GM21526 (cell line): ENCODE measurements around the gene MAP3K4.
A peak's percentile ranks its signal among the peaks of the same experiment; 100 is the strongest.

ENCODE experiments used
- ATAC-seq: cut with Tn5 transposase; IDR thresholded peaks from one replicate; pipeline ENCODE4 v1.9.1; 2021; ENCODE audit warnings: moderate library complexity; ENCODE audit not compliant: unreplicated experiment, low FRiP score

The MAP3K4 gene

DNA sequence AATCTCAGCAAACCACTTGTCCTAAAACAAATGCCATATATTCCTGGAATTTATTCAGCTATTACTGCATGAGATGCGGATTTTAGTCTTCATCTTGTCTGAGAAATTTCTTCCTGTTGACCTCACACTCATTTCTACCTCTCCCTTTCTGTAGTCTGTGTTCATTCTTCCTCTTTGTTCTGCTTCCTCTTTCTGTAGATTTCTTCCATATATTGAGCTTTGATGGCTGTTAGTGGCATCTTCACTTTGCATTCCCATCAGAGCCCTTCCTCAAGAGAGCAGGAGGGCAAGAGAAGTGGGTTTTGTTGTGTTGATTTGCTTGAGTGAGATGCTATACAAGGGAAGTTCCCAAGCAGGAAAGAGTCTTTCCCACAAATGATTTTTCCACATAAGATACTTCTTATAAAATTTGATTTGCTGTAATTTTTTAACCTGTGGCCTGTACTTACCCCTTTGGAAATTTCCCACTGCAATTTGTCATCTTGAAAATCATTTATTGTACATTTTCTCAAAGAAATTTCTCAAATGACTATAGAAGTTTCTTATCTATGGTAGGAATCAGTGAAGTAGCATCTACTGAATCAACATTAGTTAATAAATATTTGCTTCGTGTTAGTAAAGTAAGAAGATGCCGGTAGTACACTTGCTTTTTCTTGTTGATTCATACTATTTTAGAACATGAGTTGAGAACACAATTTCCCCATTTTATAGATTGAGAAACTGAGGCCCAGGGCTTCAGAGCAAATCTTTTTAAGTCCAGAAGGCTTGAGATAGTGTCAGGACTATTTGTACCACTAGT, 43.8 kb downstream of the MAP3K4 start:
- ATAC-seq: peak; percentile 38

DNA sequence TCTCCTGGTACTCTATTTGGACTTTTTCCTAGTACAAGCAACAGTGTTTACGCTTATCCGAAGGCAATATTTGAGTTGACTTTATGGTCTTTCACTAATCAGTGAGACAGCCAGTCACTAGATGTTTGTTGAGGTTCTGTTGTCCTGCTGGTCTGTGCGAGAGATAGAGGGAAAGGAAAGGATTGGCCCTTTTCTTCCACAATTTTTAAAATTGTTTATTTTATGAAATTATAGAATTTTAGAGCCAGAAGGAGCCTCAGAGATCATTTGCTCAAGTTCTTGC, 44.4 kb downstream of the MAP3K4 start:
- ATAC-seq: no peak

DNA sequence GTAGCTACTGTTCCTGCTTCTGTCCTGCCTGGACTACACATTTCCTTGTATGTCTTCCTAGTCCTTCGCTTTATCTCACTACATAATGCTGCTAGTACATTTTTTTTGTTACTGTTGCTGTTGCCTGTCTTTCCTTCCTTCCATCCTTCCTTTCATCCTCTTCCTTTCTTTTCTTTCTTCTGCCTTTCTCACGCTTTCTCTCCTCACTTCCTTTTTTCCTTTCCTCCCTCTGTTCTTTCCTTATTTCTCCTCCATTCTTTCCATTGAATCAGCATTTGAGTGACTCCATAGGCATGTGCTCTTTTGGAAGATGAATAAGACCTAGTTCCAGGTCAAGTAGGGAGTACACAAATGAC, 46.3 kb downstream of the MAP3K4 start:
- no peak for ATAC-seq

DNA sequence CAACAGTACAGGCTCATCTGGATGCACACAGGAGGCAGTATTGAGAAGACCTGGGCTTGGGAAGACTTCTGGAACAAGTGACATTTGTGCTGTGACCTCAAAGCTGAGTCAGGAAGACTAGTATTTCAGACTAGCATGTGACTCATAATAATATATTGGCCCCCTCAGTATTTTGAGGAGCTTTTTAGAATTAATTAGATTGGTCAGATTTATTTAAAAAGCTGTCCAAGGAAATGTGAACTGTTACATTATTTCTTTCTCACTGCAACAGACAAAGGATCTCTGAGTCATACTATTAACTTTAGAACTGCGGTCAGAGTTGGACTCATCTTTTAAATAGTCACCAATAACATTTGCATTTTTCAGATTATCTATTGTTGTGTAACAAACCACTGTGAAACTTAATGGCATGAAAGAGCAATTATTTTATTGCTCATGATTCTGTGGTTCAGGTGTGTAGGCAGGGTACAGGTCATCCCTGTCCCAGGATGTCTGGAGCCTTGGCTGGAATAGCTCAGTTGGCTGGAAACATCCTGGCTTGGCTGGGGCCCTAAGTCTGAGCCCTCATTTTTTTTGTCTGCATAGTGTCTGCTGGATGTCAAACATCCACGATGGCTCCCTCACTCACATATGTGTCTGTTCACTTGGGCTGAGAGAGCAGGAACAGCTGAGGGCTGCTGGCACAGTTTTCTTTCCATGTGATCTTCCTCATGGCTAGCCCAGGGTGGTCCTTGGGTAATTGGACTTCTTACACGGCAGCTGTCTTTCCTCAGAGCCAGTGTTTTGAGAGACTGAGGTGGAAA, 46.9 kb downstream of the MAP3K4 start:
- ATAC-seq: peak; percentile 71

DNA sequence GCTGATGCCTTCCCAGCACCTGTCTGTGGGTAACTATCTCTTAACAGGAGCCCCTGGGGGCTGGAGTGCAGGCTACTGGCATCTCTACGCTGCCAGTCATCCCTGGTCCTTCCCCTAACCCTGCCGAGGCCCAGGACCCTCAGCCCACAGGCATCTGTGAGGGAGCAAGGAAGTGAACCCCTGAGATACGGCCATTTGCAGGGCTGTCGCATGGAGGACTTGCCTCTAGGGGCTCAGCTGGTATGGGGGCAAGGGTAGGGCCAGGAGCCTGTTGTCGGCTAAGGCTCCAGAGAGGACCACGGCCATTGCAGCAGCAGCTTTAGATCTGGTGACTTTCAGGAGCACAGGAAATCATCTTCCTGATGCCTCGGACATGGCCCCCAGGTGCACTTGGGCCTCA, 49.7 kb downstream of the MAP3K4 start:
- no peak for ATAC-seq

DNA sequence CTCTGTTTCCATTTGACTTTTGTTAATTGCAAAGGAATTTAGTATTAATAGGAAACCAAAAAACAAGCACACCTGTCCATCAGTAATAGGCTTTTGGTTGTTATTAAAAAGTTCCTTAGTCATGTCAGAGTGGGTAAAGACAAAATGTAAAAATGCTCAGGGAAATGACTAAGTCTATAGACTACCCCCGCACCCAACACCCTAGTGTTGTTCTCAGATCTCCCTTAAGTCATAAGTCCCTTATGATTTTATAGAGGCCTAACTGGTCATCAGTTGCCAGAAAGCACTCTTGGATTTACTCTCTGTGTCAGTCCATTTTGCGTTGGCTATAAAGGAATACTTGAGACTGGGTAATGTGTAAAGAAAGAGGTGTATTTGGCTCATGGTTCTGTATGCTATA, 52.8 kb downstream of the MAP3K4 start:
- no peak for ATAC-seq

DNA sequence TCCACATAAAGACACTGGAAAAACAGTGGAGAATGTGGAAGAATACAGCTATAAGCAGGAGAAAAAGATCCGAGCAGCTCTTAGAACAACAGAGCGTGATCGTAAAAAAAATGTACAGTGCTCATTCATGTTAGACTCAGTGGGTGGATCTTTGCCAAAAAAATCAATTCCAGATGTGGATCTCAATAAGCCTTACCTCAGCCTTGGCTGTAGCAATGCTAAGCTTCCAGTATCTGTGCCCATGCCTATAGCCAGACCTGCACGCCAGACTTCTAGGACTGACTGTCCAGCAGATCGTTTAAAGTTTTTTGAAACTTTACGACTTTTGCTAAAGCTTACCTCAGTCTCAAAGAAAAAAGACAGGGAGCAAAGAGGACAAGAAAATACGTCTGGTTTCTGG, 57.1 kb downstream of the MAP3K4 start:
- ATAC-seq: no peak

DNA sequence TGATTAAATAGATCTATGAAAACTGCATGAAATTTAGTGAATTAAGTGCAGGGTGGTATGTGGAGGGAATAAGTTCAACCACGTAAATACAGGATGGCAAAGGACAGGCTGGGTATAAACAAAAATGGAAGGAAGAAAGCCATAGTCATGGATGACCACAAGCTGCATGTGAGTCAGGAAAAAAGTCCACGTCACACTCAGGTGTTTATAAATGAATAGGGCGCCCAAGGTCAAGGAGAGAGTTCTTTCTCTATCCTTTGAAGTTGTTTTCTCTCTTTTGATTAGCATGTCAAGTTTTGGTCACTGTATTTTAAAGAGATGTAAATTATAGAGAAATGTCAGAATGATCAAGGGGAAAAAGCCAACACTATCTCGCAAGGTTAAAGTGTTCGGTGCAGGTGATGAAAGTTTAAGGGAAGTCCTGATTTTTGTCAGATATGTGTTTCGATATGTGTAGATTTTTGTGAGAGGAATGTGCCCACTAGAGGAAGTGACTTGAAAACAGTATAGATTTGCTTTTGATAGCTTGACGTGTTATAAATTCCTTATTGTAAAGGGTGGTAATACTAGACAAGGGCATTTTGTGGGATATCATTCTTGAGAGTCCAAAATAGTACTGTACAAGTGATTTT, 58.7 kb downstream of the MAP3K4 start:
- ATAC-seq: no peak

DNA sequence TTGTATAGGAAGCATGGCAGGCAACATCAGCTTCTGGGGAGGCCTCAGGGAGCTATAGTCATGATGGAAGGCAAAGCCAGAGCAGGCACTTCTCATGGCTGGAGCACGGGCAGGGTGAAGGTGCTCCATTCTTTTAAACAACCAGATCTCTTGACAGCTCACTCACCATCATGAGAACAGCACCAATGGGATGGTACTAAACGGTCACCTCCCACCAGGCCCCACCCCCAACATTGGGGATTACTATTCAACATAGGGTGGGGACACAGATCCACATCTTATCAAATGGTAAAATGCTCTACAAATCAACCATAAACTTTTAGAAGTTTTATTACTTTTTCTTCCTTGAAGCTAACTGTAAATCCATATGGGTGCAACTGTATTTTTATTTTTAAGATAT, 61.5 kb downstream of the MAP3K4 start:
- ATAC-seq: no peak

DNA sequence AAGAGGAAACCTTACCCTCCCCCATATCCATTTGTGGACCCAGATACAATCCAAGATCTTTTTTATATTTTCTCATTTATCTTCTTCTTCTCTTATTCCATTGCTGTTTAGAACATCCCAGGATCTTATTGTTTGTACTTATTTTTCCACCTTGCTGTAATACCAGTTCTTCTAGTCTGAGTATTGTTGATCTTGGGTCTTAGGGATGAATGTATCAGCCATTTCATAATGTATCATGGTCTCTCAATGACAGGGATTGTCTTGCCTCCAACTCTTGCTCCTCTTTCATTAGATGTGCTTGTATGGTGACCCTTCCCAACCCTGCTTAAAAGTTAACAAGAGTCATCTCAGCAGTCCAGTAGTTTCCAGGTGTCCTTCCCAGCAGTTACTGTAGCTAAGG, 63.3 kb downstream of the MAP3K4 start:
- no peak for ATAC-seq

DNA sequence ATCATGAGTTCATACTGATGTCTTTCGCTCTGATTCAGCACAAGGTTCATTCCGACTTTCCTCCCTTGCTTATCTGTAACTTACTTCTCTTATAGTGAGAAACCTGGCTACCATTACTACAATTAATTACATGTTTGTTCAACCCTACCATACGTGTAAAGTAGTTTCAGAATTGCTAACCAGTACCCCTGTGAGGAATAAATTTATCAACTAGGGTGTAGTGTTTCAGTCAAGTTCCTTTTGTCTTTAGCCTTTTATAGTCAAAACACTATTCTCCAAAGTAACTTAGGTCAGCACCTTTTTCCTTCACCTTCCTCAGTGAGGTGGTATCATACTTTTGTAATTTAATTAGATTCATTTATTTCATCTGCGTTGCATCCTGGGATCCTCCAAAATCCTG, 64.9 kb downstream of the MAP3K4 start:
- ATAC-seq: no peak

DNA sequence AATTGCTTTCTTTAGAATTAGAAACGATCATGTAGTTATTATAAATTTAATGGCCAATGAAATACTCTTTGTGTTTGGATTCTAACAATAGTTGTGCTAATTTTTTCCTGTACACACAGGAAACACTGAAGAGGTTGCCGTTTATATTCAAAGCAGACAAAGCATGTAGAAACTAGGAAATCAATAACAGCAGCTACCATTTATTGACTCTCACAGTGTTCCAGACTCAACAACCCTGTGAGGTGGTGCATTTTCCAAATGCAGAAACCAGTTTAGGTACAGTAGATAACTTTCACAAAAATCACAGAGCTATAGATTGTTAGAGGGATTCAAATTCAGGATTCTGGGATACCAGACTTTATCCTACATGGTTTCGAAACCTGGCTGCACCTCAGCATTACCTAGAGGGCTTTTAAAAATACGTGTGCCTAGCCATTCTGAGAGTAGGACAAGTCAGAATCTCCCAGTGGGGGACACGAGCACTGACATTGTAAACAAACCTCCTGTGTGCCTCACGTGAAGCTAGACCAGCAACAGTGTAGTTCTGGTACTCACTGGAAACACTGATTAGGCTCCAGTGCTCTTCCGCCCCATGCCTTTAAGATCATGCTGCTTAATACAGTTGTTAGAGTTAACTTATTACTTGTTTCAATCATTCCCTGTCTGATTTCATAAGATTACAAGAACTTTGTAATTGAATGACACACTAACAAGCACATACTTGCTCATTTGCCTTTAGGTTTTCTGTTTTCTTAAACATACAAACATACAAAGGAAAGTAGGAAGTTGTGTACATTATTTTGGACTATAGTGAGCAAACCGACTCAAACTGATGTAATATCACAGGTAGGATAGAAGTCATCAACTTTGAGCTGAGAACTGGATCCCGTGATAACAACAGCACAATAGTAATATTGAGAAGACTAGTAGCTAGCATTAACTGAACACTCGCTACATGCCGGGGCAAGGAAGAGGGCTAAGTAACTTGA, 65.8 kb downstream of the MAP3K4 start:
- ATAC-seq: no peak

DNA sequence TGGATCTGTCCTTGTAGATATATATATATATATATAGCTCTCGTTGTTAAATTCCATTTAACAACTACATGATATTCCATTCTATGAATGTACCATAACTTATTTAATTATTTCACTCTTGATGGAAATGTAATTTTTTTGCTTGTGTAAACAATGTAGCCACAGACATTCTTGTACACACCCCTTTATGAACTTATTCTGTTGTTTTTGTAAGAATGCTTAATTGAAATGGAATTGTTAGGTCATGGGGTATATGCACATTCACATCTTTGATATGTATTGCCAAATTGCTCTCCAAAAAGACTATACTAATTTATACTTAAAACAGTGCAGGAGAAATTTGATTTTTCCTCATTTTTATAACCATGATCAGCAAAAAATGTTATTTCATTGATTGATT, 67.2 kb downstream of the MAP3K4 start:
- ATAC-seq: no peak

DNA sequence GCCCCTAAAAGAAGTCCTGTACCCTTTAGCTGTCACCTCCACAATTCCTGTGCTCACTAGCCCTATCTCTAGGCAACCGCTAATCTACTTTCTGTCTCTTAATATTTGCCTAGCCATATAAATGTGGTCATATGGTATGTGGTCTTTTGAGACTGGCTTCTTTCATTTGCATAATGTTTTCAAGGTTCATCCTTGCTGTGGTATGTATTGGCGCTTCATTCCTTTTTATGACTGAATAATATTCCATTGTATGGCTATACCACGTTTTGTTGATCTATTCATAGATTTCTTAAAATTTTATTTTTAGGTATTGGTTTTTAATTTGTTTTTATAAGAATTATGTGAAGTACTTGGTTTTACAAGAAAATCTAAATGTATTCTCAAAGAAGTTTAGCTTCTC, 70.0 kb downstream of the MAP3K4 start:
- no peak for ATAC-seq

DNA sequence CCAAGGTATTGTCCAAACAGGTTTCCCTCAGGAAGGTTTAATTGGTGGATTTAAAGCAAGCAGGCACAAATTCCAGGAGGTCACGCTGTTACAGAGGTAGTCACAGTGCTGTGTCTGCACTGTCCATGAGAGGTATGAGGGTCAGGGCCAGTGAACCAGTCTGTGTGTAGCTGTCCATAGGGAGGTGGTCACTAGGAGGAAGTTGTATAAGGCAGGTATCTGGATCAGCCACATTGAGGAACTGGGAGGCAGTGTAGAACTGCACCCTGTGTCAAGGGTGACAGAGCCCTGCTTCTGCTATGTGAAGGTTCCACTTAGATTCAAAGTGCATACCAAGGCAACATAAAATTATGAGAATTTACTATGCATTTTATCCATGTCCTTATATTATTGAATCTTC, 73.3 kb downstream of the MAP3K4 start:
- ATAC-seq: no peak

DNA sequence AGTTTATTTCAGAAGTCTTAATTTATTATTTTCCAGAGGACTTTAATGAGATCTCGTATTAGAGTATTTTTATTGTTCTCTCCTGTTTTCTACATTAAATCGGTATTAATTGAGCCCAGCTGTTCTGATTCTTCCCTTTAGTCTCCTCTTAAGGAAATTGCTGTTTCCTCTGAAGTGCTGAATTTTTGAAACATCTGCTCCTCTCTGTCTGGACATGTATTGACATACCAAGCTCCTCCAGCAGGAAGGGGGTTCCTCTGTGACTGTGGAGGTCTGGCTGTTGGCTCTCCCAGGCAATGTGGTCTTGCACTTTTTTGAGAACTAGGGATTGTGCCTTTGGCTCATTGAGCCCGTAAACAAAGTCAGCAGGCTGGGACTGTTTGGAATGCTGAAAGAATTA, 74.9 kb downstream of the MAP3K4 start:
- ATAC-seq: no peak

DNA sequence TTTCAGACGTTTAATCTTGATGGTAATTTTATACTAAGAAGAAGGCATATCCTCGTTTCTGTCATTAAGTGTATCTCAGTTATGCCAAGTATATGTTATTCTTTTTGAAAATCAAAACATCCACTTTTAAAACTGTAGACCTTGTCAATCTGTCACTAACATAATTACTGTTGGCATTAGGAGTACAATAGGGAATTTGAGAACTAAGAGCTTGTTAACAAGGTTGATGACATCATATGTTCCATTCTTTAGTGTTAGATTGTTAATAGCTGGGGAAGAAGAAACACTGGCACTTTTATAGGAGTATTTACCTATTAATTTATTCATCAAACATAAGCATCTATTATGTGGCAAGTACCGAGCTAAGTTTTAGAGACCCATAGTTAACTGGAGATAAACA, 76.2 kb downstream of the MAP3K4 start:
- ATAC-seq: no peak

DNA sequence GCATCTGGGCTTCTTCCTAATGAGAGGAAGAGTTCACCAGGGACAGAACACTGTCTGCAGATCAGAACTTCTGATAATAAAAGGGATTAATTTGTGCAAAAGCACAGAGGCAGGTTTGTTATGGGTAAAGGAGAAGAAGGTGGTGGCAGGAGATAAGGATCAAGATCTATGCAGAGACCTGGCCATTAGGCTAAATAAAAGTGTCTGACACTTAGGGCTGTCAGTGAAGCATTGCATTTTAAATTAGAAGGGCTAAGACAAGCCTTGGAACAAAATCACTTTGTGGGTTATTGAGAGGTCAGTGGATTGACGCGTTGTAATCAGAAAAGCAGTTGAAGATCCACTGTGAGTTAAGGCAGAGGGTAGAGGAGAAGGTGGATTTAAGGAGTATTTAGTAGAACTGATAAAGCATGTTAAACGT, 76.8 kb downstream of the MAP3K4 start:
- ATAC-seq: no peak

DNA sequence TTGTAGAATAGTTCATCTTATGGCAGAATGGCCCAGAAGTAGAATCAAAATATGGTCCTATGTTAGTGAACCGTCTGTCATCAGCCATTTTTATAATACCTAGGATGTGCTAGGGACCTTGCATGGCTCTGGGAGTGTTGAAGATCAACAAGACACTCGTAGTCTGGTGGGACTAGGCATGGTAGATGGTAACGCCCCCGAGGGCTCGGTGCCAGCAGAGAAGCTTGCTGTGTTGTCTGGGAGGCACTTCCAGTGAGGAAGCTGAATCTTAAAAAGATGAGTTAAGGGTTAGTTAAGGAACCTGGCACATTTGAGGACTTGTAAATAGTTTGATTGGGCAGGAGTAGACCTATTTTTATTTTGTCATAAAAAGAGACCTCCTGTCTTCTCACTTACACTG, 82.4 kb downstream of the MAP3K4 start:
- ATAC-seq: no peak

DNA sequence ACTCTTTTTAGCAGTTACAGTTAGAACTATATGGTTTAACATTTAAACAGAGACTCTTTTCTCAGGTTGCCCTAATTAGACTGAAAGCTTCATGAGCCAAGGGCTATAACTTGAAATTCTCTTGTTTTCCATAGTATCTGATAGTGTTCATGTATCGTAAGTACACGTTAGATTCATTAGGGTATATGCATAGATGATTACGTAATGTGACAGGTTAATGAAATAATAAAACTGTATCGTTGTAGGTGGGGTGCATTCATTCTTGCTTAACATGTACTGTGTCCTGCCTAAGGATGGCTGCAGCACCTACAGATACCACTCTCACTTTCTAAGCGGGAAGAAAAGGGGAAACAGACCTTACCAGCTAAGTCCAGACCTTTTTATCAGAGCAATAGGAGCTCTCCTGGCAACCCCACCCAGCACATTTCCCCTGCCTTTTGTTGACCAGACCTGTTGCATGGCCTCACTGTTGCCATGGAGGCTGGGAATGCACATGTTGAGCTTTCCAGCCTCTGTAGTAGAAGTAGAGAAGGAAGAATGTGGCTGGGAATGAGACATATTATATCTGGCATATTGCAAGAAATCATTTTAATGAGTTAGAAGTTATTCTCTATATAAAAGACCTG, 83.0 kb downstream of the MAP3K4 start:
- ATAC-seq: no peak
